Skeletal muscle satellite cell (primary cell): ENCODE measurements around the gene THUMPD3. TPM values are rescaled to one million over a fixed set of nuclear protein-coding genes. Genes with fewer than 3 reads are reported as not detected.

Experiments
- H3K27me3 ChIP-seq: 2 replicates; pipeline ENCODE4 v1.7.0; 2013; ENCODE audit warnings: low read length; ENCODE audit not compliant: control insufficient read depth, insufficient read depth
- H3K36me3 ChIP-seq: 2 replicates; pipeline ENCODE4 v1.7.0; 2013; ENCODE audit warnings: mild to moderate bottlenecking, control low read depth, low read length; ENCODE audit not compliant: insufficient read depth
- H3K4me1 ChIP-seq: 2 replicates; pipeline ENCODE4 v1.7.0; 2013; ENCODE audit warnings: low read length; ENCODE audit not compliant: control insufficient read depth, insufficient read depth
- H3K4me2 ChIP-seq: 2 replicates; pipeline ENCODE4 v1.7.0; 2013; ENCODE audit warnings: mild to moderate bottlenecking, low read length
- H3K4me3 ChIP-seq: 2 replicates; pipeline ENCODE4 v1.7.0; 2013; ENCODE audit warnings: low read length
- H3K9ac ChIP-seq: 2 replicates; pipeline ENCODE4 v1.7.0; 2013; ENCODE audit warnings: mild to moderate bottlenecking, low read depth, low read length, moderate library complexity
- H3K9me3 ChIP-seq: replicated peaks from 2 replicates; pipeline ENCODE4 v1.7.0; 2013; ENCODE audit warnings: mild to moderate bottlenecking, control low read depth, low read length
- total RNA-seq: library from RNA; depleted of rRNA; stranded (reverse); fragments of >200 nt; gene quantifications from 2 replicates; pipeline ENCODE4 v1.2.3, GENCODE V29; 2012; rRNA removed

The THUMPD3 gene, protein sequence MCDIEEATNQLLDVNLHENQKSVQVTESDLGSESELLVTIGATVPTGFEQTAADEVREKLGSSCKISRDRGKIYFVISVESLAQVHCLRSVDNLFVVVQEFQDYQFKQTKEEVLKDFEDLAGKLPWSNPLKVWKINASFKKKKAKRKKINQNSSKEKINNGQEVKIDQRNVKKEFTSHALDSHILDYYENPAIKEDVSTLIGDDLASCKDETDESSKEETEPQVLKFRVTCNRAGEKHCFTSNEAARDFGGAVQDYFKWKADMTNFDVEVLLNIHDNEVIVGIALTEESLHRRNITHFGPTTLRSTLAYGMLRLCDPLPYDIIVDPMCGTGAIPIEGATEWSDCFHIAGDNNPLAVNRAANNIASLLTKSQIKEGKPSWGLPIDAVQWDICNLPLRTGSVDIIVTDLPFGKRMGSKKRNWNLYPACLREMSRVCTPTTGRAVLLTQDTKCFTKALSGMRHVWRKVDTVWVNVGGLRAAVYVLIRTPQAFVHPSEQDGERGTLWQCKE
- 47.6 and 54.8 TPM in 2 replicates for total RNA-seq

GRCh38 chr3:9362731-9363530 is at the start of gene THUMPD3:
TSS of gene THUMPD3 (plus strand) at chr3:9363054. CDS start at chr3:9365069, 2,015 bp downstream.
- Histone ChIP-seq H3K9me3 (no peaks in the 10 kb centered on the region), H3K36me3 (peaks cover 25% of the 10 kb centered on the region), H3K27me3 (no peaks in the 10 kb centered on the region), H3K4me3 (peak within 1 kb of the TSS; percentile 80), H3K9ac (peak within 1 kb of the TSS; percentile 90), H3K4me1 (peaks cover 8% of the 10 kb centered on the region), H3K4me2 (peak within 1 kb of the TSS; percentile 82)

DNA sequence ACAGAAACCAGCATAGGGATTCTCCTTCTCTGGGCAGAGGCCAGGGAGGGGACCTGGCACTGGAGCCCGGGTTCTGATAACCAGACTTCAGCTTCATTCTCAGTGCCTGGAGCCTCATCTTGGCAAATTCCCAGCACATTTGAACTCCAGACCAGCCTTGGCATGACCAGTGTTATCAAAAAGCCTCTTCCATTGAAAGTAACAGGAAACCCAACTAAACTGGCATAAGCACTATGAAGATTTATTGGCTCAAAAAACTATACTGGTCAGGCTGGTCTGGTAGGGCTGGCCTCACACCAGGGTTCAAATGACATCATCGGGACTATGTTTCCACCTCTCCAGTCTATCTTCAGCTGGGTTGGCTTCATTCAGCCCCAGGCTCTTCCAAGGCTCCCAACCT is 48.1 kb upstream of the THUMPD3 start:
- Histone ChIP-seq H3K9me3 (no peaks in the 10 kb centered on the region), H3K4me3 (no peak overlapping the region)

DNA sequence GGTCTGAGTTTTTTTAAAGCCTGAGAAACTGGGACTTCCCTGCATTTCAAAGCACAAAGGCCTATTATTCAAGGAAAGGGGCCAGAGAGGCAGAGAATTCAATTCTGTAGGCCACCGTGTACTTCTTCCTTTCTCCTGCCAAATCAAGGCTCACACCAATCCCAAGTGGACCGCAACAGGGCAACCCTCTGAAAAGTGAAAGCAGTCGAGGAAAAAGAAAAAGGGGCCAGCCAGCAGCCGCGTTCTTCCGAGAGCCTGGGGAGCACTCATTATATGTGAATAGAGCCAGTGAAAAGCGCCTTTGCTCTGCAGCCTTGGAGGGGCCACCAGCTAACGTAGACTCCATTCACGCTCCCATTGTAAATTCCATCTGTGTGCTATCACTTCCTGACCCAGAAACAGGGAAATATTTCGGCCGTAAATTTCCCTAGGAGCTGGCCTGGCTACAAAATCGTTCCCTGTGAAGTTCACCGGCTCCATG is 45.9 kb upstream of the THUMPD3 start:
- peak overlapping the region; percentile 81 for H3K4me2 ChIP-seq
- H3K4me1 ChIP-seq = peaks cover 10% of the 10 kb centered on the region
- H3K4me3 ChIP-seq = peak overlapping the region; percentile 63
- H3K27me3 ChIP-seq = no peaks in the 10 kb centered on the region
- peak overlapping the region; percentile 72 for H3K9ac ChIP-seq
- H3K36me3 ChIP-seq = no peaks in the 10 kb centered on the region
- H3K9me3 ChIP-seq = no peaks in the 10 kb centered on the region

More for the DNA sequence above, 48.1 kb upstream of the THUMPD3 start:
- peaks cover 10% of the 10 kb centered on the region for H3K4me1 ChIP-seq
- peaks cover 2% of the 10 kb centered on the region for H3K27me3 ChIP-seq
- H3K36me3 ChIP-seq = no peaks in the 10 kb centered on the region
- no peak overlapping the region for H3K4me2 ChIP-seq
- no peak overlapping the region for H3K9ac ChIP-seq

DNA sequence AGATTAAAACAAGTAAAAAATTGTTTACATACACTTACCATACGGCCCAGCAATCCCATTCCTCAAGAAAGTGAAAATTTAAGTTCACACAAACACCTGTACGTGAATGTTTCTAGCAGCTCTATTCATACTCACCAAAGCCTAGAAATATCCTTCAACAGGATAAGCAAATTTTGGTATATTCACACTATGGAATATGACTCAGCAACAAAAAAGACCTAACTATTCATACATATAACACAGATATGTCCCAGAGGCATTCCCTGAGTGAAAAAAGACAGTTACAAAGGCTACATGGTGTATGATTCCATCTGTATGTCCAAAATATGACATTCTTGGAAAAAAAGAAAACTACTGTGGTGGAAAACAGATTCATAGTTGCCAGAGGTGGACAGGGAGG is 40.1 kb upstream of the THUMPD3 start:
- Histone ChIP-seq H3K36me3 (no peaks in the 10 kb centered on the region), H3K27me3 (no peaks in the 10 kb centered on the region), H3K4me3 (no peak overlapping the region), H3K4me1 (no peaks in the 10 kb centered on the region), H3K4me2 (no peak overlapping the region), H3K9ac (no peak overlapping the region), H3K9me3 (no peaks in the 10 kb centered on the region)

DNA sequence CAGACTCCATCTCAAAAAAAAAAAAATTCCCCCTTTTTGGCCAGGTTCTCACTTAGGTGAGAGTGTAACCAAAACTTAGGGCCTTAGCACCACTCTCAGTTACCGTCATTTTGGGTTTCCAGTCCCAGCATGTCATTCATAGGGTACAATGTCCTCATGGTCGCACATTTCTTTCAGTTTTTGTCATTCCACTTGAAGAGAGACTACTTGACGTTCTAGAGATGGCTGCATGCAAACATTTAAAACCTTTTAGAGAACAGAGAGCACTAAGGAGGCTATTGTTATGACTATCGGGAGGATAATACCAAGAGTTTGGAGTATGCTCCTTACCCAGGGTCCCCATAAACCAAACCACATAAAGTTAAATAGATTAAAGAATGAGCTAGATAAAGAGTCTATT is 37.9 kb upstream of the THUMPD3 start:
- Histone ChIP-seq H3K9ac (no peak overlapping the region), H3K9me3 (no peaks in the 10 kb centered on the region), H3K36me3 (no peaks in the 10 kb centered on the region), H3K4me1 (no peaks in the 10 kb centered on the region), H3K27me3 (no peaks in the 10 kb centered on the region), H3K4me3 (no peak overlapping the region), H3K4me2 (no peak overlapping the region)

DNA sequence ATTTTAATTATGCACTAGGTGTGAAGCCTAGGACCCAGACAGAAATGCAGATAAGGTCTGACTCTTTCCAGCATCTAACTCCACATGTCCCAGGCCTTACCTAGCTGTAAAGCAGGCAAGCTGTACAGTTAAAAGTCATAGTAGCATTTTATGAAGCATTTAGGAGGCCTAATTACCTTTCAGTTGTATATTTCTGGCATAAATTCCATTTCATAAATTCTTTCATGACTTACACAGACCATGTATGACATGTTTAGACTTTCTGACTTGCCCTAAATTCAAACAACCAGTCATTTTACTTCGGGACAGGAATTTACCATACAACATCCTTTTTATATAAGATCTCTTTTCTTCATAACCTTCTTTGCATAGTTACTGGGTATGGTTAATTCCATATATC is 35.3 kb upstream of the THUMPD3 start:
- Histone ChIP-seq H3K27me3 (no peaks in the 10 kb centered on the region), H3K4me2 (no peak overlapping the region), H3K4me3 (no peak overlapping the region), H3K9ac (no peak overlapping the region), H3K36me3 (no peaks in the 10 kb centered on the region), H3K9me3 (no peaks in the 10 kb centered on the region), H3K4me1 (no peaks in the 10 kb centered on the region)

DNA sequence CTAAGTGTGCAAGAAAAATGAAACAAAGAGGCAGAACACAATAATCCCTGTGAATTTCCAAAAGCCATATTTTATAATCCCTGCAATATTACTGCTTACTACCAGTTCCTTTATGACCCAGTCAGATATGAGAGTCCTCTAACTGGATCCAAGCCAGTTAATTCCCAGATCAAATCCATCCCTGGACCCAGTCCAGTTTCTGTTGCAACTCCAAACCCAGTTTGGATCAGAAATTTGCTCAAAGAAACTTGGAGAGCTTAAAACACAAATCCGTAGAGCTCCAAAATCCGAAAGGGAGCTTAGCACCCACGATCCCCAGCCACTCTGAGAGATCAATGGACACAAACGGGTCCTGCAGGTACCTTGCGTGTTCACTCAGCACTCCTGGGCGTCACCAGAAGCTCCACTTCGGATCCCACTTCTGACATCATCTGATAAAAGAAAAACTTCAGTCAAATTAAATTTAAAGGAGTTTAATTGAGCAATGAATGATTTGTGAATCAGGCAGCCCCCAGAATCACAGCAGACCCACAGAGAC is 32.6 kb upstream of the THUMPD3 start:
- Histone ChIP-seq H3K36me3 (no peaks in the 10 kb centered on the region), H3K4me1 (no peaks in the 10 kb centered on the region), H3K27me3 (no peaks in the 10 kb centered on the region)

DNA sequence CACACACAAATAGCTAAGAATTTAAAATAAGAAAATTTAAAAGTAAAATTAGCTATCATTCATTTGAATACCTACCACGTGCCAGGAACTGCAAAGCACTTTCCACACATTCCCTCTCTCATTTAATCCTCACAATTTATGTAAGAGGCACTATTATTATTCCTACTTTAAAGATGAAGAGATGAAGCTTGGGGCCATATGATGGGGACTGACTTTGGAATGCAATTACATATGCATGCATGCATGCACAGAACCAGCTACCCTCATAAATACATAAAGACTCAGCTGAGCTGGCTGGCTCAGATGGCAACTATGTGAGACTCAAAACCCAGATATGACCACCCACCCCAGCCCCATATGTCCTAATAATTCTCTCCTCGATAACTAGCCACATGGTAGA is 31.7 kb upstream of the THUMPD3 start:
- no peak overlapping the region for H3K4me2 ChIP-seq
- H3K27me3 ChIP-seq = no peaks in the 10 kb centered on the region
- no peak overlapping the region for H3K4me3 ChIP-seq
- H3K9me3 ChIP-seq = no peaks in the 10 kb centered on the region
- H3K36me3 ChIP-seq = no peaks in the 10 kb centered on the region
- no peak overlapping the region for H3K9ac ChIP-seq
- H3K4me1 ChIP-seq = no peaks in the 10 kb centered on the region

More for the DNA sequence above, 32.6 kb upstream of the THUMPD3 start:
- Histone ChIP-seq H3K4me3 (no peak overlapping the region), H3K4me2 (no peak overlapping the region), H3K9ac (no peak overlapping the region), H3K9me3 (no peaks in the 10 kb centered on the region)

GRCh38 chr3:9332250-9333030 is 30.4 kb upstream of the THUMPD3 start:
- no peaks in the 10 kb centered on the region for H3K4me1 ChIP-seq
- no peak overlapping the region for H3K4me2 ChIP-seq
- H3K4me3 ChIP-seq = no peak overlapping the region
- H3K9ac ChIP-seq = no peak overlapping the region
- no peaks in the 10 kb centered on the region for H3K27me3 ChIP-seq
- H3K36me3 ChIP-seq = no peaks in the 10 kb centered on the region
- H3K9me3 ChIP-seq = no peaks in the 10 kb centered on the region

GRCh38 chr3:9339761-9340471 is 22.9 kb upstream of the THUMPD3 start:
- H3K4me1 ChIP-seq = peaks cover 15% of the 10 kb centered on the region
- H3K36me3 ChIP-seq = no peaks in the 10 kb centered on the region
- H3K9me3 ChIP-seq = no peaks in the 10 kb centered on the region
- no peak overlapping the region for H3K4me3 ChIP-seq
- H3K4me2 ChIP-seq = peak overlapping the region; percentile 12
- no peaks in the 10 kb centered on the region for H3K27me3 ChIP-seq
- H3K9ac ChIP-seq = no peak overlapping the region
